ENCODE measurements around the gene NDUFV2.
A peak's percentile ranks its signal among the peaks of the same experiment; 100 is the strongest.

Gene NDUFV2

GRCh38 chr18:9123520-9123919 is 21.0 kb downstream of the NDUFV2 start:
- no peak for DNase-seq

GRCh38 chr18:9124824-9125223 is 22.3 kb downstream of the NDUFV2 start:
- DNase-seq = no peak

GRCh38 chr18:9126337-9126736 is 23.8 kb downstream of the NDUFV2 start:
- DNase-seq = no peak

DNA sequence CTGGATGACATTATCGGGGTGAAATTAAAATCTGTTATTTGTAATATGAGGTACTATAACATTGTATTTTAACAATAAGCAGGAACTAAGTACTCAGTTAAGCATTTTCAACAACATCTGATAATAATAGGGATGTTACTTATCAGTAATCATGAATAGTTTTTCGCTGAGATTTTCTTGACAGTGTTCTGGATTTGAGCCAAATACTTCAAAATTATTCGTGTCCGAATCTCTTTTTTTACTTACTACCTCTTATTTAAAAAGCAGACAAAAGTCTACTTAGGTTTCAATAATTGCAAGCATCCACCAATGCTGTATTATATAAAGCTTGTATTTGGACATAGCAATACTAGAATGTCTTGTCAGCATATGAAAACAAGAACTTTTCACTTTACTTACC is 27.7 kb downstream of the NDUFV2 start:
- DNase-seq = no peak

DNA sequence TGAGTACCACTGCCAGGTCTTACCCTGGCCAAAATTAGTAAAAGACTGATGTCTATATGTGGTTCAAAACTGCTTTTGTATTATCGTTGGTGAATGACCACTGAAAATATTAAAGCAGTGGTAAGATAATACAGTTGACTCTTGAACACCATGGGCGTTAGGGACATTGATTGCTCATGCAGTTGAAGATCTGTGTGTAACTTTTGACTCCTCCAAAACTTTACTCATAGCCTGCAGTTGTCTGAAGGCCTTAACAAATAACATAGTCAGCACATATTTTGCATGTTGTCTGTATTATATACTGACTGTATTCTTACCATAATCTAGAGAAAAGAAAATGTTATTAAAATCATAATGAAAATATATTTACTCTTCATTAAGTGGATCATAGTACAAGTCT is 28.3 kb downstream of the NDUFV2 start:
- DNase-seq = no peak

DNA sequence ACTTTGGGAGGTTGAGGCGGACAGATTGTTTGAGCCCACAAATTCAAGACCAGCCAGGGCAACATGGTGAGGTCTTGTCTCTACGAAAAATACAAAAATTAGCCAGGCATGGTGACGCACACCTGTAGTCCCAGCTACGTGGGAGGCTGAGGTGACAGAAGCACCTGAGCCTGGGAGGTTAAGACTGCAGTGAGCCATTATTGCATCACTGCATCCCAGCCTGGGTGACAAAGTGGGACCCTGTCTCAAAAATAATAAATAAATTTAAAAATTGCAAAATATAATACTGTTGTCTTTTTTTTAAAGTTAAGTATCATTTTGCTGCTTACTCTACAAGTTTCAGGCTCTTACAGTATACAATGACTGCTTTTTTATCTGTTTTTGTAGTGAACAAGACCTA is 30.1 kb downstream of the NDUFV2 start:
- no peak for DNase-seq

DNA sequence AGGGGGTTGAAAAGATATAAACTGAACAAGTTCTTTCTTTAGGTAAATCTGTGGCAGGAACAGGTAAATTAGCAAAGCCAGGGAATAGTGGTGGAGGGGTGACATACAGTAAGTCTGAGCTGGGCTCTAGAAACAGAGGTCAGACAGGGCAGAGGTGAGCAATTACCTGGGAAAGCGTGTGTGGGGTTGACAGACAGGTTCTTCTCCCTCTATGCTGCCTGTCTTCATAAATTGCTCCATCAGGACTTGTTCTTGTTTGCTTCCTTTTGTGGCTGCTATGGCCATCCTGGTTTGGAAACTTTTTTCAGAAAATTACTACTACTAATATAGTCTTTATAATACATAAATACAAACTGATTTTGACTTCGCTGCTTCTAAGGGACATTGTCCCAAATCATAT is 30.7 kb downstream of the NDUFV2 start:
- DNase-seq = no peak

GRCh38 chr18:9135081-9135911 is 32.8 kb downstream of the NDUFV2 start:
- no peak for DNase-seq

DNA sequence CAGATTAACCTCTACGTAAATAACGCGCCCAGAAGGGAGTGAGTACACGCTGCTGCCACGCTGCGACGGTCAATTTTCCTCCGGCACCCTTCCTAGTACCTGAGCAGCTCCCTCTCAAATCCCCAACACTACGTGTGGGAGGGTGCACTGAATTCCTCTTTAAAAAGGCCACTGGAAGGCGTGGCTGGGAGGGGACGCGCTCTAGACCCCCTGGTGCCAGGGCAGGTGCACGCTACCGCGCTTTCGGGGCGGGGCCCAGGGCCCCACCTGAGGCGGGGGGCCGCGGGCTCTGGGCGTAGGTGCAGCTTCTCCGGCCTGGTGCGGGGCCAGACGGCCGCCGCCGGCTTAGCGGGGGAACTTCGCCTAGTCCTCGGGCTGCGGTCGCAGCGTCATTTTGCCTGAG is 33.4 kb downstream of the NDUFV2 start:
- no peak for DNase-seq

GRCh38 chr18:9136315-9137155 is 34.0 kb downstream of the NDUFV2 start, which contains the start of gene ANKRD12:
TSS of gene ANKRD12 (plus strand) at chr18:9136781. CDS start at chr18:9182433, 45,652 bp downstream.
- DNase-seq = peak; percentile 83

DNA sequence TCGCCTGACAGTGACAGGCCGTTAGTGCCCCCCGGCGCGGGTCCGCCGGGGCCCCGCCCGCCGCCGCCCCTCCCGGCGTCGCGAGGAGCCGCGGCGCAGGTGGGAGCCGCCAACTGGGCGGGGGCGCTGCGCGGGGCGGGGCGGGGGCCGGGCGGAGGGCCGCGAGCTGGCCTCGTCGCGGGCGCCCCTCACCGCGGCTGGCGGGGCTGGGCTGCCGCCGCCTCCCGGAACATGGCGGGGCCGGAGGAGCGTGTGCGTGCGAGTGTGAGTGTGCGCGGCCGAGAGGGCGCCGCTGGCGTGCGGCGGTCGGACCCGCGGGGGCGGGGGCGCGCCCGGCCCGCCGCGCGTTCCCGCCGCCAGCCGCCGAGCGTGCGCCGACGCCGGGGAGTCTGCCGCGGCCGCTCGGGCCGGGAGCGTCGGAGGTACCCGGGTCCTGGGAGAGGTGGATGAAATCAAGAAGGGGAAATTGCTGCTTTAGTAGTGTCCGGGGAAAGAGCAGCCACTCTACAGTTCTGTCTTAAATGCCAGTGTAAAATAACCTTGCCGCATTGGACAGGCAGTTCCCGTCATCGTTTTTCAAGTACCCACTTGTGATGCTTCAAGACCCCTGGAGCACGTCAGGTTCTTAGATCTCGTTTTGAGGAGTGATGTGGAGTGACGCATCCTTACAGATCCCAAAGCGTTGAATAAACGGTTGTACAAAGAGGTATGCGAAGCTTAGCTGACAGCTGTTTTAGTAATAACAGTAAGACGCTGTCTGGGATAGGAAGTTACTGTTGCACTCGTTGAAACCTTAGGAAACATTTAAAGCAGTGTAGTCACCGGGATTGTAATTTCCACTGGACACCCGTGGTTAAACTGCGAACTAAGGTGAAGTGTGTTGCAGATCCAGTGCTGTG is 34.9 kb downstream of the NDUFV2 start:
- peak; percentile 60 for DNase-seq

GRCh38 chr18:9139400-9140039 is 37.0 kb downstream of the NDUFV2 start:
- DNase-seq = no peak

- no peak for DNase-seq
Measured at GRCh38 chr18:9140381-9140780, 37.9 kb downstream of the NDUFV2 start.

- no peak for DNase-seq
Measured at GRCh38 chr18:9140984-9141383, 38.5 kb downstream of the NDUFV2 start.

DNA sequence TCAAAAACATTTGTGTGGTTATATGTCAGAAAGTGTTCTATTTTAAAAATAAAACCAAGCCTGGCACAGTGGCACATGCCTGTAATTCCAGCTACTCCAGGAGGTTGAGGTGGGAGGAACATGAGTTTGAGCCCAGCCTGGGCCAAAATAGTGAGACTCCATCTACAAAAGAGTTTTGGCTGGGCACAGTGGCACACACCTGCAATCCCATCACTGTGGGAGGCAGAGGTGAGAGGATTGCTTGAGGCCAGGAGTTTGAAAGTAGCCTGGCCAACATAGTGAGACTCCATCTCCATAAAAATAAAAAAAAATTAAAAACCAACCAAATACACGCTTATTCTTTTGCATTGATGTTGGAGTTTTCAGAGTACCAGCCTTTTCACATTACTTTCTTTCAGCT is 43.7 kb downstream of the NDUFV2 start:
- no peak for DNase-seq

- no peak for DNase-seq
Measured at GRCh38 chr18:9147440-9148202, 45.1 kb downstream of the NDUFV2 start.

- DNase-seq = no peak
Measured at GRCh38 chr18:9148203-9148552, 45.7 kb downstream of the NDUFV2 start.

DNA sequence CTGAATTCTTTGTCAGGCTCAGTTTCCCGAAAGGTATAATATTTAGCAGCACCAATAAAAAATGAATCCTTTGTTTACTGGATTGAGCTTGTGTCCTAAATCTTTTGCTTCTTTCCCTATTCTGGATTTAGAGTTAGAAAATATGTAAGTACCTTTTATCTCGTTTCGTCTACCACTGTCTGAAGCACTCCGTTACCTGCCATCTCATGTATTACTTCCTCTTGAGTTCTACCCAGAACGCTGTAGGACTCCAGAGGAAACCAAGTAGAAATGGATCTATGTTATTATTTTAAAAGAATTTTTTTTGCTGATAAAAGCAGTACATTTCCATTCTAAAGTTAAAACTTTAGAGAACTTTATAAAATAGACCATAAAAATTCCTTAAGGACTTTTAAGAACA is 47.6 kb downstream of the NDUFV2 start:
- DNase-seq = no peak

DNA sequence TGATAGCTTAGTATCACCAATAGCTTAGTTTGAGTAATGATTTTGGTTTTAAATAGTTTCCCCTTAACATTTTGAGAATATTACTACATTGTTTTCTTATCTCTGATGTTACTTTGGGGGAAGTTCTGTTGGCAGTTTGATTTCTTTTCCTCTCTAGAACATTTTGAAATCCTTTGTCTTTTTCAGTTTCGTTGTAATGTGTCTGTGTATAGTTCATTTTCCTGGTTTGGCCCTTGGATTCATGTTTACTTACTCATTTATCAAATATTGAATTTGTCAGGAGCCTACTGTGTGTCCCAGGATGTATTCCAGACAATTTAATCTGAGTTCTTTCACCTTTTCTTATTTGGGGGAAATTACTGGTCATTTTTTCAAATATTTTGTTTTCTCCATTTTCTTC is 50.8 kb downstream of the NDUFV2 start:
- no peak for DNase-seq

DNA sequence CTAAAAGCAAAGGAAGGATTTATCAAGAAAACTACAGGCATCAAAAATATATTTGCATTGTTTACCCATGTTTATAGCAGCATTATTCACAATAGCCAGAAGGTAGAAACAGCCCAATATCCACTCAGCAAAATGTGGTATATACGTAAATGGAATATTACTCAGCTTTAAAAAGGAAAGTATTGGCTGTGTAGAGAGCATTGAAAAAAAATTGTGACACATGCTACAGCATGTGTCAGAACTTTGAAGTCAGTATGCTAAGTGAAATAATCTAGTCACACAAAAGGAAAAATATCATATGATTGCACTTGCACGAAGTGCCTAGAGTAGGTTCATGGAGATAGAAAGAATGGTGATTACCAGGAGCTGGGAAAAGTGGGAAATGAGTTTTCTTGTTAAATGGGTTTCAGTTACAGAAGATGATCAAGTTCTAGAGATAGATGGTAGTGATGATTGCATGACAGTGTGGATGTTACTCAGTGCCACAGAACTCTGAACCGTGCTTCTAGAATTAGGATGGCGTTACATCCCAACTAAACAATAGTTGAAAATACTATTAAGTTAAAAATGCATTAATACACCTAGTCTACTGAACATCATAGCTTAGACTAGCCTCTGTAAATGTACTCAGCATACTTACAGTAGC is 54.2 kb downstream of the NDUFV2 start:
- DNase-seq = no peak

DNA sequence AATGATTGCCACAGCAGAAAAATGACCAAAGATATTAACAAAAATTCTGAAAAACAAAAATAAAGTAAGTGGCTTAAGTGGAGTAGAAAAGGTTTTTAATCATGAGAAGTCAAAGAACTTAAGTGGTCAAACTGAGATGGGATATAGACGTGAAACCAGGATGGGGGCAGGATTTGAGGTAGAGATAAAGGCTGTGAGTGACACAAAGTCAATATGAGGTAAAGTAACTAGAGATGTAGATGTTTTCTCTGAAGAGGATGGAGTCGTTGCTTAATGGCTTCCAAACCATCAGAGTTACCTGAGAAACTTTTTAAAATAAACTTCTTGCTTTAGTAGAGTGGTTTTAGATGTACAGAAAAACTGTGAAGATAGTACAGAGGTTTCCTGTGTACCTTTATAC is 55.3 kb downstream of the NDUFV2 start:
- DNase-seq = no peak

Measured in NK-92 treated with Interleukin-12 subunit alpha and Interleukin-12 subunit beta, amount 100 ng/mL, for 24 hours (cell line).